Measurements from ENCODE around the gene PRLR. TPM values are rescaled to one million over a fixed set of nuclear protein-coding genes. Genes with fewer than 3 reads are reported as not detected.
"Not testable (repeated sequence)": the region's sequence is repeated elsewhere in the genome, so short reads cannot be mapped to it uniquely, and the experiment has no call there.

Gene PRLR
- total and polyA plus RNA-seq, 3 experiments from 2014 or later = not detected

DNA sequence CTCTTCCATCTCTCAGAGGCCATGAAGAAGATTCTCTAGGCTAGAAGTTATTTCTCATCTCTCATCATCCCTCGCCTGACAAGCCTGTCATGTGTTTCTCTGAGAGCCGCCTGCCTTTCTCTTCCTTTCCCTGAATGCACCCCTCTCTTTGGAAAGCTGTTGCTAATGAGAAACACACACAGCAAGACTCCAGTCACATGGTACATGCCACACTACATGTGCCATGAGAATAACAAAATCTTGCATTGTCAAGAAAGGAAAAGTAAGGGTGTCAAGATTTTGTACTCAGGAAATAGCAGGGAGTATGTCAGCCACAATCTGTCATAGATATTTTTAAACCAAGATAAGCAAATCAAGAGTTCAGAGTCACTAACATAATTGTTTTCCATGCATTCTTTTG lies 191.4 kb downstream of the PRLR start:
- Mint-ChIP-seq H3K4me1 (no peaks in the 10 kb centered on the region), H3K27ac (peak overlapping the region in 1 of 8 donors; percentile 47), H3K27me3 (peaks cover 1 to 28% of the 10 kb centered on the region in 2 donors), H3K4me3 (no peak overlapping the region), H3K36me3 (no peaks in the 10 kb centered on the region), H3K9me3 (peaks cover 0 to 2% (median 0%) of the 10 kb centered on the region in 5 donors)
- no peaks in the 10 kb centered on the region for H3K36me3 ChIP-seq (ENCODE audit: insufficient read depth, low read length)
- H3K9me3 ChIP-seq (ENCODE audit: low read length) = no peaks in the 10 kb centered on the region
- H3K4me3 ChIP-seq (ENCODE audit: low read length) = no peak overlapping the region
- ChIA-PET POLR2A (no interaction called here), CTCF (no interaction called here)
- no peaks in the 10 kb centered on the region for H3K27me3 ChIP-seq (ENCODE audit: insufficient read depth, low read length, poor library complexity, severe bottlenecking)
- H3K27ac ChIP-seq (ENCODE audit: low read depth, low read length) = no peak overlapping the region
- DNase-seq = no peak
- H3K4me1 ChIP-seq (ENCODE audit: insufficient read depth, low read length) = no peaks in the 10 kb centered on the region

DNA sequence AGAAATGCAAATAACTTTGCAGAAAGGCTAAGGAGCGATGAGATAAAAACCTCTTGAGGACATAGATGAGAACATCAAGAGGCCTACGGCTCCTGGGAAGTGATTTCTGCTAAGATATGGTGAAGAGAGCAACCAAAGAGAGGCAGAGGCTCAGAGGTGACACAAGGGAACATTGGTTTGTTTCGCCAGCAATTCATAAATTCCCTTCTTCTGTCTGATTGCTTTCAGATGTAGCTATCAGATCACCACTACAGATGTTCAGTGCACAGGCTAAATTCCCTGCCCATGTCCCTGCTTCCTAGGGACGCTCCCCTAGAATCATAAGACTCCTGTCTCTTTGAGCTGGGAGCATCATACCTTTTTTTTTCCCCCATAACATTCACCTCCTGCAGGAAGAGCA lies 193.8 kb downstream of the PRLR start:
- no peak for DNase-seq
- no peaks in the 10 kb centered on the region for H3K4me1 ChIP-seq (ENCODE audit: insufficient read depth, low read length)
- H3K27me3 ChIP-seq (ENCODE audit: insufficient read depth, low read length, poor library complexity, severe bottlenecking) = no peaks in the 10 kb centered on the region
- H3K9me3 Mint-ChIP-seq = peaks cover 0 to 2% (median 0%) of the 10 kb centered on the region in 5 donors
- H3K4me1 Mint-ChIP-seq = no peaks in the 10 kb centered on the region
- no peaks in the 10 kb centered on the region for H3K36me3 ChIP-seq (ENCODE audit: insufficient read depth, low read length)
- no peaks in the 10 kb centered on the region for H3K36me3 Mint-ChIP-seq
- ChIA-PET POLR2A (no interaction called here), CTCF (no interaction called here)
- H3K27ac ChIP-seq (ENCODE audit: low read depth, low read length) = no peak overlapping the region
- no peak overlapping the region for H3K4me3 ChIP-seq (ENCODE audit: low read length)
- H3K27ac Mint-ChIP-seq = no peak overlapping the region
- no peaks in the 10 kb centered on the region for H3K9me3 ChIP-seq (ENCODE audit: low read length)
- H3K4me3 Mint-ChIP-seq = no peak overlapping the region
- H3K27me3 Mint-ChIP-seq = peaks cover 4 to 39% of the 10 kb centered on the region in 2 donors

DNA sequence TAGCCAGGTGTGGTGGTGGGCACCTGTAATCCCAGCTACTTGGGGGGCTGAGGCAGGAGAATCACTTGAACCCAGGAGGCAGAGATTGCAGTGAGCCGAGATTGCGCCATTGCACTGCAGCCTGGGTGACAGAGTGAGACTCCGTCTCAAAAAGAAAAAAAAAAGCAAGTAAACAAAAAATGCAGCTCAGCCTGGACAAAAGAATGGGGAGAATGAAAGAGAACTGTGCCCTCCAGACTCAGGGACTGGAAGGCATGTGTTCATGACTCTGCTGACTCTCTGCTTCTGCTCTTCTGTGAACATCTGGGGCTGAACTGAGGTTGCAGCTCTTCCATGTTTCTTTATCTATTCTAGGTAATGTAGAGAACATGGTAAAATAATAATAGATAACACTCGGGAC lies 194.4 kb downstream of the PRLR start:
- H3K9me3 ChIP-seq (ENCODE audit: low read length); H3K27ac ChIP-seq (ENCODE audit: low read depth, low read length); H3K27ac Mint-ChIP-seq; H3K36me3 ChIP-seq (ENCODE audit: insufficient read depth, low read length); H3K9me3 Mint-ChIP-seq; DNase-seq; H3K4me1 Mint-ChIP-seq; H3K4me3 Mint-ChIP-seq; CTCF ChIA-PET; H3K4me1 ChIP-seq (ENCODE audit: insufficient read depth, low read length); H3K36me3 Mint-ChIP-seq; POLR2A ChIA-PET; H3K4me3 ChIP-seq (ENCODE audit: low read length); H3K27me3 ChIP-seq (ENCODE audit: insufficient read depth, low read length, poor library complexity, severe bottlenecking): not testable (repeated sequence)
- H3K27me3 Mint-ChIP-seq = peaks cover 4 to 39% of the 10 kb centered on the region in 2 donors

DNA sequence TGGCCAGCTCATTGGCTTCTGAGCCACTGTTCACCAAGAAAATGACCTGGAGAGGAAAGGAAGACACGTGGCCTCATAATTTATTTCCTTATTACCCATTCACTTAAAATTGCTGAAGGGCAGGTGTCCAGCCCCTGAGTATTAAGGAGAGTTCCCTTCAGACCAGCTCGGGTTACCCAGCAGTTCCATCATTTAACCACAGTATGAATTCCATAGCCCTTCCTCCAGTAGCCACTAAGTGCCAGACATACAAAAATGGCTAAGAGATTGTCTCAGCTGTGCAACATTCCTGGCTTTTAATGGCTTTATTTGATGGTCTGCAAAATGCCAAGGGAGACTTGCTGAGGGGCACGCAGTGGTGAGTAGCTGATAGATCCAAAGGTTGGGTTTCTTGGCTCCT lies 195.0 kb downstream of the PRLR start:
- no peak for DNase-seq
- no peak overlapping the region for H3K4me3 ChIP-seq (ENCODE audit: low read length)
- H3K27ac ChIP-seq (ENCODE audit: low read depth, low read length) = no peak overlapping the region
- H3K9me3 ChIP-seq (ENCODE audit: low read length) = no peaks in the 10 kb centered on the region
- no peaks in the 10 kb centered on the region for H3K27me3 ChIP-seq (ENCODE audit: insufficient read depth, low read length, poor library complexity, severe bottlenecking)
- ChIA-PET POLR2A (no interaction called here), CTCF (no interaction called here)
- Mint-ChIP-seq H3K4me1 (no peaks in the 10 kb centered on the region), H3K4me3 (no peak overlapping the region), H3K9me3 (peaks cover 0 to 2% (median 0%) of the 10 kb centered on the region in 5 donors), H3K36me3 (no peaks in the 10 kb centered on the region), H3K27me3 (peaks cover 4 to 37% of the 10 kb centered on the region in 2 donors), H3K27ac (no peak overlapping the region)
- H3K4me1 ChIP-seq (ENCODE audit: insufficient read depth, low read length) = no peaks in the 10 kb centered on the region
- H3K36me3 ChIP-seq (ENCODE audit: insufficient read depth, low read length) = no peaks in the 10 kb centered on the region

DNA sequence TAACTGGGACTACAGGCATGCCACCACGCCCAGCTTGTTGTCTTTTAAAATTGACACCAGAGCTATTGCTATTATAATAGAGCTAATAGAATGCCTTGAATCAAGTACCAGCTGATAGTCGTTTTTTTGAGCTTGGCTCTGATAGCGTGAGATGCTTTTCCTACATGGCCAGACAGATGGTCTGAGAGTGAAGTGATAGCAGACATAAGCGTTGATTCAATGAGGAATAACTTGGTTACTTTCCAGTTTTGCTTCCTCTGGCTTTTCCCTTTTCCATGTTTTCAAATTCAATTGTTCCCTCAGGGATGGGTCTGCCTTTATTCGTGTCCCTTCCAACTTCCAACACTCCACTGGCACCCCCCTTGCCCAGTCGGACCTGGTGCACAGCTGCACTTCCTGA lies 197.9 kb downstream of the PRLR start:
- H3K9me3 Mint-ChIP-seq = no peaks in the 10 kb centered on the region
- no peak overlapping the region for H3K4me3 Mint-ChIP-seq
- H3K4me1 Mint-ChIP-seq = no peaks in the 10 kb centered on the region
- H3K27ac Mint-ChIP-seq = no peak overlapping the region
- H3K27me3 Mint-ChIP-seq = peaks cover 6 to 37% of the 10 kb centered on the region in 2 donors
- Histone ChIP-seq H3K27me3 (ENCODE audit: insufficient read depth, low read length, poor library complexity, severe bottlenecking) (no peaks in the 10 kb centered on the region), H3K36me3 (ENCODE audit: insufficient read depth, low read length) (no peaks in the 10 kb centered on the region), H3K4me3 (ENCODE audit: low read length) (no peak overlapping the region), H3K9me3 (ENCODE audit: low read length) (no peaks in the 10 kb centered on the region), H3K4me1 (ENCODE audit: insufficient read depth, low read length) (no peaks in the 10 kb centered on the region), H3K27ac (ENCODE audit: low read depth, low read length) (no peak overlapping the region)
- ChIA-PET POLR2A (no interaction called here), CTCF (no interaction called here)
- DNase-seq = no peak
- H3K36me3 Mint-ChIP-seq = no peaks in the 10 kb centered on the region

DNA sequence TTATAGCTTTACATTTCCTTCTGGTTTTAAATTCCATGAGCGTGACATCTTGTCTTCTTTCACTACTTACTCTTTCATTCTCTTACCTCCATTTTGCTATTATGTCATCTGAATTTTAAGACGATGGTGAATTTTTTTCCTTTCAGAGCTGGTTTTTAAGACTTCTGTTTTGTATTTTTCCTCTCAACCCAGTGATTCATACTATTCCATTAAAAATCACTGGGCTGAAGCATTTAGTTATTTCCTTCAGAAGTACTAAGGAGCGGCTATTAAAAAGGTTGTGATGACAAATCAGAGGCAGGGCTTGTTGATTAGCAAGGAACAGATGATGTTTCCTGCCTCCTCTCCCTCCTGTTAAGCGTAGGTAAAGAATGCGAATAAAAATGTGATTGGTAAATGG lies 199.0 kb downstream of the PRLR start:
- no peaks in the 10 kb centered on the region for H3K27me3 ChIP-seq (ENCODE audit: insufficient read depth, low read length, poor library complexity, severe bottlenecking)
- Mint-ChIP-seq H3K4me1 (no peaks in the 10 kb centered on the region), H3K36me3 (no peaks in the 10 kb centered on the region), H3K4me3 (no peak overlapping the region), H3K27me3 (peaks cover 6 to 36% of the 10 kb centered on the region in 2 donors), H3K9me3 (no peaks in the 10 kb centered on the region), H3K27ac (no peak overlapping the region)
- H3K27ac ChIP-seq (ENCODE audit: low read depth, low read length) = no peak overlapping the region
- no peak overlapping the region for H3K4me3 ChIP-seq (ENCODE audit: low read length)
- no peak for DNase-seq
- ChIA-PET CTCF (no interaction called here), POLR2A (no interaction called here)
- no peaks in the 10 kb centered on the region for H3K36me3 ChIP-seq (ENCODE audit: insufficient read depth, low read length)
- no peaks in the 10 kb centered on the region for H3K4me1 ChIP-seq (ENCODE audit: insufficient read depth, low read length)
- no peaks in the 10 kb centered on the region for H3K9me3 ChIP-seq (ENCODE audit: low read length)

DNA sequence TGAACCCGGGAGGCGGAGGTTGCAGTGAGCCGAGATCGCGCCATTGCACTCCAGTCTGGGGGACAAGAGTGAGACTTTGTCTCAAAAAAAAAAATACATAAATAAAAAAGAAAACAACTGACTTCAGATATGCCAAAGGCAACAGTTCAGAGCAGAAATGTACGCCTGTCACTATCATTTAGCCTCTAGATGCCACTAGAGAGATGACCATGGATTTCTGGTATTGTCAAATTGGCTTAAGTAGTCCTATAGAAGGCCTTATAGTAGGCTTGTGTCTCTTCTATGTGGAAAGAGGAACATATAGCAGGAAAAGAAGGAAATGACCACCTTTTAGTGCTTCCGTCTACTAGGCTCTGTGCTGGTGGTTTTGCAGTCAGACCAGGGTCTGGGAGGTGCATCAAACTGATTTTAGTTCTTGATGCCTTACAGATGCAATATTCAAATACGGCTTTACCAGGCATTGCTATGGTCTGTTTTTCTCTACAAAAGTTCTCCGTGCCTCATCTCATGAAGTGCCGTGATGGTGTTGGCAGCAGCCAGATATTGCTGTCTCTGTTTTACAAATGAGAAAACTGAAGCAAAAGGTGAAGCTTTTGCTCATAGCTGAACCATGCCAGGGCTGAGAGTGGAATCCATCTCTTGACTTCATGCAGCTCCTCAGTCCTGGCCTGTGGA lies 199.7 kb downstream of the PRLR start:
- CTCF ChIA-PET = interaction anchor here (0.6 kb wide), 1 partner anchor 623 kb away, joined by 3 read pairs; no protein-coding TSS in a partner anchor

DNA sequence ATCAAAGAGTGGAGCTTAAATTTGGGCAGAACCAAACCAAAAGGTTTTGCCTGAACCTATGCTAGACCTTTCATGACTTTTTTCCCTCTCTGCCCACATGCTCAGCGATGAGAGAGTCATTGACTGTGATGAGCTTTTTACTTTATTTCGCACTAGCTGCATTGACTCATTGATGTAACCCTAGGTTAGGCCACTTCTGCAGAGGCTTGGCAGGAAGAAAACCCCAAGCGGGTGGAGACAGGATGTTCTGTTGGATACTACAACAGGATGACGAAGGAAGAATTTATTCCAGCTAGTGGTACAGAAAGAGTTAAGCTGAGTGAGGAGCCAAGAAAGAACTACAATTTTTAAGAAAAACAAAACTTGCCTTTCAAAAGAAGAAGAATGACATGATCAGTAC lies 201.0 kb downstream of the PRLR start:
- H3K27me3 ChIP-seq (ENCODE audit: insufficient read depth, low read length, poor library complexity, severe bottlenecking) = no peaks in the 10 kb centered on the region
- H3K27ac Mint-ChIP-seq = no peak overlapping the region
- no peaks in the 10 kb centered on the region for H3K9me3 ChIP-seq (ENCODE audit: low read length)
- H3K27ac ChIP-seq (ENCODE audit: low read depth, low read length) = no peak overlapping the region
- no peak for DNase-seq
- H3K4me1 Mint-ChIP-seq = no peaks in the 10 kb centered on the region
- CTCF ChIA-PET = no interaction called here
- no peak overlapping the region for H3K4me3 Mint-ChIP-seq
- H3K4me1 ChIP-seq (ENCODE audit: insufficient read depth, low read length) = no peaks in the 10 kb centered on the region
- POLR2A ChIA-PET = no interaction called here
- no peaks in the 10 kb centered on the region for H3K36me3 Mint-ChIP-seq
- no peaks in the 10 kb centered on the region for H3K36me3 ChIP-seq (ENCODE audit: insufficient read depth, low read length)
- no peak overlapping the region for H3K4me3 ChIP-seq (ENCODE audit: low read length)
- peaks cover 5 to 29% of the 10 kb centered on the region in 2 donors for H3K27me3 Mint-ChIP-seq
- no peaks in the 10 kb centered on the region for H3K9me3 Mint-ChIP-seq

More for the DNA sequence above, 199.7 kb downstream of the PRLR start:
- Histone ChIP-seq H3K27ac (ENCODE audit: low read depth, low read length) (no peak overlapping the region), H3K4me1 (ENCODE audit: insufficient read depth, low read length) (no peaks in the 10 kb centered on the region), H3K4me3 (ENCODE audit: low read length) (no peak overlapping the region), H3K9me3 (ENCODE audit: low read length) (no peaks in the 10 kb centered on the region), H3K36me3 (ENCODE audit: insufficient read depth, low read length) (no peaks in the 10 kb centered on the region), H3K27me3 (ENCODE audit: insufficient read depth, low read length, poor library complexity, severe bottlenecking) (no peaks in the 10 kb centered on the region)
- Mint-ChIP-seq H3K9me3 (no peaks in the 10 kb centered on the region), H3K4me1 (no peaks in the 10 kb centered on the region), H3K27ac (no peak overlapping the region), H3K27me3 (peaks cover 6 to 33% of the 10 kb centered on the region in 2 donors), H3K36me3 (no peaks in the 10 kb centered on the region), H3K4me3 (no peak overlapping the region)
- POLR2A ChIA-PET = no interaction called here
- no peak for DNase-seq

DNA sequence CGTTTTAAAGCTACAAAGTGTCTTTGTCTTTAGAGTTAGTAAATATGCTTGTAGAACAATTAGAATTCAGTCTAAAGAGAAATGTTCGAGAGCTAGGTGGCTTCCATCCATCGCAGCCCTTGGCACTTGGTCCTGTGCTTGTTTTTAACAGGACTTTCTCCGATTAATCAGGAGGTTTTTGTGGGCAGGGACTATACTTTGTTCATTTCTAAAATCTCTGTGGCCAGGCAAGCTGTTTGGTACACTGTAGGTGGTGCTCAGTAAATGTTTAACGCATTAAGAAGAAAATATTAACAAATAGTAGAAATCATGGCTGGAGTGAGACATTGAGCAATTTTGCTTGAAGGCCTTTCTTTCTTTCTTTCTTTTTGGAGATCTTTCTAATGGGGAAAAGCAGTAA lies 203.3 kb downstream of the PRLR start:
- Mint-ChIP-seq H3K9me3 (no peaks in the 10 kb centered on the region), H3K27me3 (peaks cover 3 to 17% of the 10 kb centered on the region in 2 donors), H3K36me3 (no peaks in the 10 kb centered on the region), H3K27ac (no peak overlapping the region), H3K4me1 (no peaks in the 10 kb centered on the region), H3K4me3 (no peak overlapping the region)
- H3K4me1 ChIP-seq (ENCODE audit: insufficient read depth, low read length) = no peaks in the 10 kb centered on the region
- H3K9me3 ChIP-seq (ENCODE audit: low read length) = no peaks in the 10 kb centered on the region
- no peak overlapping the region for H3K4me3 ChIP-seq (ENCODE audit: low read length)
- POLR2A ChIA-PET = no interaction called here
- no peak for DNase-seq
- no peaks in the 10 kb centered on the region for H3K36me3 ChIP-seq (ENCODE audit: insufficient read depth, low read length)
- H3K27me3 ChIP-seq (ENCODE audit: insufficient read depth, low read length, poor library complexity, severe bottlenecking) = no peaks in the 10 kb centered on the region
- CTCF ChIA-PET = no interaction called here
- no peak overlapping the region for H3K27ac ChIP-seq (ENCODE audit: low read depth, low read length)

All from CD8-positive, alpha-beta memory T cell (primary cell).